ENCODE data around the gene UBE2N.

DNA sequence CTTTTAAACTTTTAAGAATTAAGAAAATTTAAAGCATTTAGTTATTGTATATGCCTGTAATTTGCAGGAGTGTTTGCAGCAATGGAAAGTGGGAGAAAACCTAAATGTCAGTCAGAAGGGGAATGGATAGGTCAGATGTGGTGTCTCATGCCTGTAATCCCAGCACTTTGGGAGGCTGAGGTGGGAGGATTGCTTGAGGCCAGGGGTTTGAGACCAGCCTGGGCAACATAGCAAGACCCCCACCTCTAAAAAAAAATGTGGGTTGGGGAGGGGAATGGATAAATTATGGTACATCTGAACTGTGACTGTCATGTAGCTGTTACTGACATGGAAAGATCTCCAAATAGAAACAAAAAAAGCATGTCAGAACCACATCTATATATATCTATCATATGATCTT is 27.6 kb upstream of the UBE2N start:
- TF ChIP-seq, protein P1, sequence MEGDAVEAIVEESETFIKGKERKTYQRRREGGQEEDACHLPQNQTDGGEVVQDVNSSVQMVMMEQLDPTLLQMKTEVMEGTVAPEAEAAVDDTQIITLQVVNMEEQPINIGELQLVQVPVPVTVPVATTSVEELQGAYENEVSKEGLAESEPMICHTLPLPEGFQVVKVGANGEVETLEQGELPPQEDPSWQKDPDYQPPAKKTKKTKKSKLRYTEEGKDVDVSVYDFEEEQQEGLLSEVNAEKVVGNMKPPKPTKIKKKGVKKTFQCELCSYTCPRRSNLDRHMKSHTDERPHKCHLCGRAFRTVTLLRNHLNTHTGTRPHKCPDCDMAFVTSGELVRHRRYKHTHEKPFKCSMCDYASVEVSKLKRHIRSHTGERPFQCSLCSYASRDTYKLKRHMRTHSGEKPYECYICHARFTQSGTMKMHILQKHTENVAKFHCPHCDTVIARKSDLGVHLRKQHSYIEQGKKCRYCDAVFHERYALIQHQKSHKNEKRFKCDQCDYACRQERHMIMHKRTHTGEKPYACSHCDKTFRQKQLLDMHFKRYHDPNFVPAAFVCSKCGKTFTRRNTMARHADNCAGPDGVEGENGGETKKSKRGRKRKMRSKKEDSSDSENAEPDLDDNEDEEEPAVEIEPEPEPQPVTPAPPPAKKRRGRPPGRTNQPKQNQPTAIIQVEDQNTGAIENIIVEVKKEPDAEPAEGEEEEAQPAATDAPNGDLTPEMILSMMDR (IDR thresholded peaks at IDR 0.05; ENCODE audit: insufficient read depth, low read length, poor library complexity, severe bottlenecking): no peak
- TF ChIP-seq EZH2phosphoT487 (conservative IDR thresholded peaks at IDR 0.05; ENCODE audit: low read length): no peak
